ENCODE results near the gene ANKS1A.

DNA sequence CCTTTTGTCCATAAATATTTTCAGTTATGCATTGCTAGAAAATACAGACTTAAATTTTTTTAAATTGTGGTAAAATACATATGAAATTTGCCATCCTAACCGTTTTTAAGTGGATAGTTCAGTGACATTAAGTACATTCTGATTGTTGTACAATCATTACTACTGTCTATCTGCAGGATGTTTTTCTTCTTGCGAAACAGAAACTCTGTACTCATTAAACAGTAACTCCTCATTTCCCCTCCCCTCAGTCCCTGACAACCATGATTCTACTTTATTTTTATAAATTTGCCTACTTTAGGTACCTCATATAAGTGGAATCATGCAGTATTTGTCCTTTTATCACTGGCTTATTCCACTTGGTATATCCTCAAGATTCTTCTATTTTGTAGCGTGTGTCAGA, 22.5 kb upstream of the ANKS1A start:
- no peak for TF ChIP-seq POLR2A (IDR thresholded peaks at IDR 0.05)
- TF ChIP-seq, protein P1, sequence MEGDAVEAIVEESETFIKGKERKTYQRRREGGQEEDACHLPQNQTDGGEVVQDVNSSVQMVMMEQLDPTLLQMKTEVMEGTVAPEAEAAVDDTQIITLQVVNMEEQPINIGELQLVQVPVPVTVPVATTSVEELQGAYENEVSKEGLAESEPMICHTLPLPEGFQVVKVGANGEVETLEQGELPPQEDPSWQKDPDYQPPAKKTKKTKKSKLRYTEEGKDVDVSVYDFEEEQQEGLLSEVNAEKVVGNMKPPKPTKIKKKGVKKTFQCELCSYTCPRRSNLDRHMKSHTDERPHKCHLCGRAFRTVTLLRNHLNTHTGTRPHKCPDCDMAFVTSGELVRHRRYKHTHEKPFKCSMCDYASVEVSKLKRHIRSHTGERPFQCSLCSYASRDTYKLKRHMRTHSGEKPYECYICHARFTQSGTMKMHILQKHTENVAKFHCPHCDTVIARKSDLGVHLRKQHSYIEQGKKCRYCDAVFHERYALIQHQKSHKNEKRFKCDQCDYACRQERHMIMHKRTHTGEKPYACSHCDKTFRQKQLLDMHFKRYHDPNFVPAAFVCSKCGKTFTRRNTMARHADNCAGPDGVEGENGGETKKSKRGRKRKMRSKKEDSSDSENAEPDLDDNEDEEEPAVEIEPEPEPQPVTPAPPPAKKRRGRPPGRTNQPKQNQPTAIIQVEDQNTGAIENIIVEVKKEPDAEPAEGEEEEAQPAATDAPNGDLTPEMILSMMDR (IDR thresholded peaks at IDR 0.05 in 4 of 5, conservative IDR thresholded peaks at IDR 0.05 in 1 of 5): no peak
